Neural progenitor cell (in vitro differentiated cells): ENCODE measurements around the gene CEP83. TPM values are rescaled to one million over a fixed set of nuclear protein-coding genes. Genes with fewer than 3 reads are reported as not detected.
A peak's percentile ranks its signal among the peaks of the same experiment; 100 is the strongest.

Experiments
- DNase-seq: peaks from one replicate; pipeline ENCODE4 v3.0.0-alpha.2; 2016; ENCODE audit warnings: low spot score
- H2AFZ ChIP-seq: fragments of 200-600 bp; sonication (generic); replicated peaks from 2 replicates; pipeline ENCODE4 v1.6.1; 2016; ENCODE audit warnings: antibody characterized with exemption
- H3F3A ChIP-seq: fragments of 200-600 bp; sonication (generic); 2 replicates; pipeline ENCODE4 v1.6.1; 2016; ENCODE audit warnings: antibody characterized with exemption, low read depth
- H3K27ac ChIP-seq: fragments of 200-600 bp; sonication (generic); 2 replicates; pipeline ENCODE4 v1.5.1; 2016; ENCODE audit warnings: mild to moderate bottlenecking
- H3K27me3 ChIP-seq: fragments of 200-600 bp; sonication (generic); 2 replicates; pipeline ENCODE4 v1.6.1; 2016; ENCODE audit warnings: mild to moderate bottlenecking, moderate library complexity
- H3K36me3 ChIP-seq: fragments of 200-600 bp; sonication (generic); 2 replicates; pipeline ENCODE4 v1.5.1; 2016
- H3K4me1 ChIP-seq: fragments of 200-600 bp; sonication (generic); 2 replicates; pipeline ENCODE4 v1.6.1; 2016; ENCODE audit warnings: mixed run types
- H3K4me2 ChIP-seq: fragments of 200-600 bp; sonication (generic); 2 replicates; pipeline ENCODE4 v1.6.1; 2016
- H3K4me3 ChIP-seq: fragments of 200-600 bp; sonication (generic); 2 replicates; pipeline ENCODE4 v1.5.1; 2016
- H3K79me2 ChIP-seq: fragments of 200-600 bp; sonication (generic); 2 replicates; pipeline ENCODE4 v1.6.1; 2016; ENCODE audit warnings: low read depth
- H3K9ac ChIP-seq: fragments of 200-600 bp; sonication (generic); 2 replicates; pipeline ENCODE4 v1.6.1; 2016
- H3K9me3 ChIP-seq: fragments of 200-600 bp; sonication (generic); 2 replicates; pipeline ENCODE4 v1.5.1; 2016; ENCODE audit warnings: low read depth
- H4K20me1 ChIP-seq: fragments of 200-600 bp; sonication (generic); 2 replicates; pipeline ENCODE4 v1.6.1; 2016; ENCODE audit warnings: low read depth
- H3K27ac Mint-ChIP-seq: 3 replicates; pipeline ENCODE4 v1.8.0; 2021; ENCODE audit warnings: mixed read lengths
- H3K27me3 Mint-ChIP-seq: 2 replicates; pipeline ENCODE4 v1.8.0; 2022; ENCODE audit warnings: low read depth, mild to moderate bottlenecking, inconsistent platforms, moderate library complexity, mixed read lengths; ENCODE audit not compliant: insufficient read depth
- H3K36me3 Mint-ChIP-seq: 3 replicates; pipeline ENCODE4 v1.8.0; 2021; ENCODE audit warnings: mixed read lengths
- H3K4me1 Mint-ChIP-seq: 3 replicates; pipeline ENCODE4 v1.8.0; 2021; ENCODE audit warnings: mixed read lengths
- H3K4me3 Mint-ChIP-seq: 3 replicates; pipeline ENCODE4 v1.8.0; 2021; ENCODE audit warnings: mild to moderate bottlenecking, moderate library complexity, mixed read lengths
- H3K9me3 Mint-ChIP-seq: 3 replicates; pipeline ENCODE4 v1.8.0; 2020; ENCODE audit warnings: mixed read lengths
- CTCF ChIP-seq: fragments of 200-600 bp; sonication (generic); IDR thresholded peaks from 2 replicates; pipeline ENCODE4 v1.5.1; 2017; ENCODE audit warnings: antibody characterized with exemption, mild to moderate bottlenecking
- EZH2 ChIP-seq: fragments of 200-600 bp; sonication (generic); IDR thresholded peaks from 2 replicates; pipeline ENCODE4 v1.6.1; 2017; ENCODE audit warnings: antibody characterized with exemption, mild to moderate bottlenecking, moderate library complexity
- EZH2phosphoT487 ChIP-seq: fragments of 200-600 bp; sonication (generic); IDR thresholded peaks from 2 replicates; pipeline ENCODE4 v1.6.1; 2017; ENCODE audit warnings: antibody characterized with exemption
- total RNA-seq: library from RNA; depleted of rRNA; stranded (reverse); fragments of >200 nt; gene quantifications from 2 replicates; pipeline ENCODE4 v1.2.3, GENCODE V29; 2015; ENCODE audit warnings: low replicate concordance

The CEP83 gene
- total RNA-seq, 1 donor from 2014 or later, result 60.4 TPM

- Histone ChIP-seq H2AFZ (no peak overlapping the region), H4K20me1 (no peaks in the 10 kb centered on the region), H3K27me3 (no peaks in the 10 kb centered on the region), H3K9me3 (no peaks in the 10 kb centered on the region), H3K36me3 (peaks cover 11% of the 10 kb centered on the region), H3K27ac (no peak overlapping the region), H3K79me2 (no peaks in the 10 kb centered on the region), H3K4me3 (no peak overlapping the region), H3K4me1 (peaks cover 14% of the 10 kb centered on the region), H3K9ac (no peak overlapping the region), H3K4me2 (no peak overlapping the region), H3F3A (no peaks in the 10 kb centered on the region)
- Mint-ChIP-seq H3K27ac (no peak overlapping the region), H3K4me3 (no peak overlapping the region), H3K4me1 (no peaks in the 10 kb centered on the region), H3K9me3 (no peaks in the 10 kb centered on the region), H3K27me3 (no peaks in the 10 kb centered on the region), H3K36me3 (peaks cover 43% of the 10 kb centered on the region)
- DNase-seq, result peak; percentile 19
- TF ChIP-seq EZH2 (no peak), CTCF (no peak), EZH2phosphoT487 (no peak)
These were observed 155.1 kb downstream of the CEP83 start for GRCh38 chr12:94304566-94305061.

- Histone ChIP-seq H3K4me3 (no peak overlapping the region), H3K4me1 (peaks cover 14% of the 10 kb centered on the region), H2AFZ (no peak overlapping the region), H3K27ac (no peak overlapping the region), H3K27me3 (no peaks in the 10 kb centered on the region), H3K9ac (no peak overlapping the region), H4K20me1 (no peaks in the 10 kb centered on the region), H3K79me2 (no peaks in the 10 kb centered on the region), H3K4me2 (no peak overlapping the region), H3K9me3 (no peaks in the 10 kb centered on the region), H3K36me3 (peaks cover 11% of the 10 kb centered on the region), H3F3A (no peaks in the 10 kb centered on the region)
- H3K4me1 Mint-ChIP-seq, result no peaks in the 10 kb centered on the region
- H3K36me3 Mint-ChIP-seq, result peaks cover 40% of the 10 kb centered on the region
- no peaks in the 10 kb centered on the region for H3K27me3 Mint-ChIP-seq
- H3K27ac Mint-ChIP-seq, result no peak overlapping the region
- no peak overlapping the region for H3K4me3 Mint-ChIP-seq
- DNase-seq, result no peak
- TF ChIP-seq EZH2 (no peak), CTCF (no peak), EZH2phosphoT487 (no peak)
- H3K9me3 Mint-ChIP-seq, result no peaks in the 10 kb centered on the region
These were observed 155.7 kb downstream of the CEP83 start for GRCh38 chr12:94304012-94304411.

GRCh38 chr12:94299846-94300245 is 159.8 kb downstream of the CEP83 start:
- H3K27ac ChIP-seq, result no peak overlapping the region
- H4K20me1 ChIP-seq, result no peaks in the 10 kb centered on the region
- Mint-ChIP-seq H3K4me1 (no peaks in the 10 kb centered on the region), H3K4me3 (no peak overlapping the region), H3K27me3 (peaks cover 6% of the 10 kb centered on the region), H3K36me3 (peaks cover 55% of the 10 kb centered on the region), H3K27ac (no peak overlapping the region), H3K9me3 (no peaks in the 10 kb centered on the region)
- H3K27me3 ChIP-seq, result no peaks in the 10 kb centered on the region
- H3K4me1 ChIP-seq, result peaks cover 5% of the 10 kb centered on the region
- H3K79me2 ChIP-seq, result no peaks in the 10 kb centered on the region
- H2AFZ ChIP-seq, result no peak overlapping the region
- no peaks in the 10 kb centered on the region for H3F3A ChIP-seq
- no peak overlapping the region for H3K4me2 ChIP-seq
- no peak for DNase-seq
- H3K36me3 ChIP-seq, result peaks cover 5% of the 10 kb centered on the region
- no peak overlapping the region for H3K4me3 ChIP-seq
- H3K9ac ChIP-seq, result no peak overlapping the region
- no peaks in the 10 kb centered on the region for H3K9me3 ChIP-seq
- TF ChIP-seq EZH2, result no peak

GRCh38 chr12:94297876-94298505 is 161.7 kb downstream of the CEP83 start:
- no peak for DNase-seq
- no peak overlapping the region for H3K27ac Mint-ChIP-seq
- no peaks in the 10 kb centered on the region for H3F3A ChIP-seq
- H3K79me2 ChIP-seq, result no peaks in the 10 kb centered on the region
- H3K4me1 ChIP-seq, result no peaks in the 10 kb centered on the region
- no peaks in the 10 kb centered on the region for H3K9me3 ChIP-seq
- H3K36me3 Mint-ChIP-seq, result peaks cover 53% of the 10 kb centered on the region
- no peaks in the 10 kb centered on the region for H3K4me1 Mint-ChIP-seq
- no peaks in the 10 kb centered on the region for H3K27me3 ChIP-seq
- peaks cover 5% of the 10 kb centered on the region for H3K36me3 ChIP-seq
- H3K4me3 Mint-ChIP-seq, result no peak overlapping the region
- no peak overlapping the region for H2AFZ ChIP-seq
- no peak overlapping the region for H3K9ac ChIP-seq
- H3K27ac ChIP-seq, result no peak overlapping the region
- H3K4me2 ChIP-seq, result no peak overlapping the region
- no peaks in the 10 kb centered on the region for H3K9me3 Mint-ChIP-seq
- H4K20me1 ChIP-seq, result no peaks in the 10 kb centered on the region
- no peak for TF ChIP-seq EZH2phosphoT487
- no peak for TF ChIP-seq CTCF
- TF ChIP-seq EZH2, result no peak
- H3K27me3 Mint-ChIP-seq, result peaks cover 6% of the 10 kb centered on the region
- H3K4me3 ChIP-seq, result no peak overlapping the region
